ENCODE measurements around the gene RSPH6A. TPM values are rescaled to one million over a fixed set of nuclear protein-coding genes. Genes with fewer than 3 reads are reported as not detected.

RSPH6A gene
- total RNA-seq, 1 experiment from 2014 or later, result 0.21 TPM

DNA sequence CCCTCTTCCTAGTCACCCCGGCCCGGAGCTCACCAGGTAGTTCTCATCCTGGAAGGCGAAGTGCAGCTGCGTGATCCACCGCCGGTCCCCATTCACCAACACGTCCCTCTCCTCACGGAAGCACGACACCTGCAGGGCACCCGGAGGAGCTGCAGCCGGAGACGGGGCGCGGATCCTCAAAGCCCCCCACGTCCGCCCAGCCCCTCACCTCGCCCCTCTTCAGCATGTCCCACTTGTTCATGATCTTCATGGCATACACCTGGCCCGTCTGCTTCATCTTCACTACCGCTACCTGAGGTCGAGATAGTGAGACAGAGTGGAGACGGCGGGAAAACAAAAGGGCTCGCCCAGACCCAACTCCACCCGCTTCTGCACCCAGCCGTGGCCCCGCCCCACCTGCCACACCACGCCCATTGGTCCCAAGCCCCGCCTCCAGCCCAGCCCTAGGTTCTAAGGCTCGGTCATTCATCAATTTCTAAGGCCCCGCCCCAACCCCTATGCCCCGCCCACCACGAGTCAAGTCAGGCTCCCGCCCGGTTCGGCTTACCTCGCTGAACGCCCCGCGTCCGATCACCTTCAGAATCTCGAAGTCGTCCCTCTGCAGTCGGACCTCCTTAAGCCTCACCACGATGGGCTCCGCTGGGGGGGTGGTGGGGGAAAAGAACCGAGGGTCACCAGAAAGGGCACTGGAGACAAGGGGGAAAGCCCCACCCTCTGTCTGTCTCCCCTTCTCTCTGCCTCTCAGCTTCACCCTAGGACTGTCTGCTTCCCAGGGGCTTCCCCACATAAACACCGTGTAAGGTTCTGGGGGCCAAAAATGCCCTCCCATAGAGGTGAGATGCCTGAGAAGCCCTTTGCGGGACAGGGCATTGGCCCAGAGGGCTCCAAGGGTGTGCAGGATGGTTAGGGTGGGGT is 35.6 kb downstream of the RSPH6A start:
- H3K4me1 Mint-ChIP-seq (ENCODE audit: insufficient read depth, unreplicated experiment), result peaks cover 28% of the 10 kb centered on the region
- TF ChIP-seq, protein P1, sequence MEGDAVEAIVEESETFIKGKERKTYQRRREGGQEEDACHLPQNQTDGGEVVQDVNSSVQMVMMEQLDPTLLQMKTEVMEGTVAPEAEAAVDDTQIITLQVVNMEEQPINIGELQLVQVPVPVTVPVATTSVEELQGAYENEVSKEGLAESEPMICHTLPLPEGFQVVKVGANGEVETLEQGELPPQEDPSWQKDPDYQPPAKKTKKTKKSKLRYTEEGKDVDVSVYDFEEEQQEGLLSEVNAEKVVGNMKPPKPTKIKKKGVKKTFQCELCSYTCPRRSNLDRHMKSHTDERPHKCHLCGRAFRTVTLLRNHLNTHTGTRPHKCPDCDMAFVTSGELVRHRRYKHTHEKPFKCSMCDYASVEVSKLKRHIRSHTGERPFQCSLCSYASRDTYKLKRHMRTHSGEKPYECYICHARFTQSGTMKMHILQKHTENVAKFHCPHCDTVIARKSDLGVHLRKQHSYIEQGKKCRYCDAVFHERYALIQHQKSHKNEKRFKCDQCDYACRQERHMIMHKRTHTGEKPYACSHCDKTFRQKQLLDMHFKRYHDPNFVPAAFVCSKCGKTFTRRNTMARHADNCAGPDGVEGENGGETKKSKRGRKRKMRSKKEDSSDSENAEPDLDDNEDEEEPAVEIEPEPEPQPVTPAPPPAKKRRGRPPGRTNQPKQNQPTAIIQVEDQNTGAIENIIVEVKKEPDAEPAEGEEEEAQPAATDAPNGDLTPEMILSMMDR (IDR thresholded peaks at IDR 0.05; ENCODE audit: unreplicated experiment), result peak; percentile 68
- intact Hi-C loops (cut with micrococcal nuclease), result loop anchor here (1.0 kb wide), 1 partner anchor 9 kb away; no protein-coding TSS in a partner anchor
- DNase-seq (ENCODE audit: unreplicated experiment), result peak; percentile 95
- CTCF ChIA-PET, result interaction anchor here (0.6 to 2.2 kb wide), 2 partner anchors 20 to 25 kb away, joined by 3 to 7 read pairs; no protein-coding TSS in a partner anchor
- H3K4me3 Mint-ChIP-seq (ENCODE audit: unreplicated experiment), result peak overlapping the region; percentile 58
- no peak overlapping the region for H3K27ac Mint-ChIP-seq (ENCODE audit: low read depth, unreplicated experiment)
- no peaks in the 10 kb centered on the region for H3K9me3 Mint-ChIP-seq (ENCODE audit: unreplicated experiment)
- H3K36me3 Mint-ChIP-seq (ENCODE audit: insufficient read depth, unreplicated experiment), result peaks cover 35% of the 10 kb centered on the region
- H3K27me3 Mint-ChIP-seq (ENCODE audit: insufficient read depth, unreplicated experiment), result no peaks in the 10 kb centered on the region
- POLR2A ChIA-PET, result interaction anchor here (0.6 to 5.1 kb wide), 5 partner anchors 10 to 75 kb away, joined by 3 to 102 read pairs (median 3); partner anchors contain the start of genes DMWD and SIX5
- no TSS peak for BruUV-seq (replicated peaks)

DNA sequence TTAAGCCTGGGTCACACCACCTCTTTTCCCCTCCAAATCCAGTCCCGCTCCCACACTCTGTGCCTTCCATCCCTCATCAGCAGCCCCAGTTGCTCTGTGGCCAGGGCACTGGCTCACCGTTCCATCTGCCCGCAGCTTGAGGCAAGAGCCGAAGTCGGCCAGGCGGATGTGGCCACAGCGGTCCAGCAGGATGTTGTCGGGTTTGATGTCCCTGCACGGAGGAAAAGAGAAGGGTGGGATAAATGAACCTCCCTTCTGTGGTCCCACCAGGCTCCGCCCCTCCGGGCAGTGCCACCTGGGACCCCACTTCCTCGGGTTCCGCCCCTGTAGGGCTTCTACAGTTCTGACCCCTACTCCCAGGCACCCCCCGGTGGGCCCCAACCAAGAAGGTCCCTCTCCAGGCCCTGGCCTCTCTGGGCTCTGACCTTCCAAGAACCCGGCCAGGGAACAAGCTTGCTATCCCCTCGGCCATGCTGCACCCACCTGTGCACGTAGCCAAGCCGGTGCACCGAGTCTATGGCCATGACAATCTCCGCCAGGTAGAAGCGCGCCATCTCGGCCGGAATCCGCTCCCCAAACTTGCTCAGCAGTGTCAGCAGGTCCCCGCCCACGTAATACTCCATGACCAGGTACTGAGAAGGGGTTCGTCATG is 37.0 kb downstream of the RSPH6A start:
- H3K9me3 Mint-ChIP-seq (ENCODE audit: unreplicated experiment), result no peaks in the 10 kb centered on the region
- no peak overlapping the region for H3K27ac Mint-ChIP-seq (ENCODE audit: low read depth, unreplicated experiment)
- intact Hi-C loops (cut with micrococcal nuclease), result no loop called here
- CTCF ChIA-PET, result interaction anchor here (0.6 to 2.2 kb wide), 2 partner anchors 17 to 21 kb away, joined by 3 to 7 read pairs; no protein-coding TSS in a partner anchor
- H3K4me1 Mint-ChIP-seq (ENCODE audit: insufficient read depth, unreplicated experiment), result peaks cover 19% of the 10 kb centered on the region
- H3K36me3 Mint-ChIP-seq (ENCODE audit: insufficient read depth, unreplicated experiment), result peaks cover 35% of the 10 kb centered on the region
- H3K4me3 Mint-ChIP-seq (ENCODE audit: unreplicated experiment), result no peak overlapping the region
- no peak for DNase-seq (ENCODE audit: unreplicated experiment)
- no peaks in the 10 kb centered on the region for H3K27me3 Mint-ChIP-seq (ENCODE audit: insufficient read depth, unreplicated experiment)
- TF ChIP-seq, protein P1 (IDR thresholded peaks at IDR 0.05; ENCODE audit: unreplicated experiment), result no peak
- POLR2A ChIA-PET, result interaction anchor here (0.6 kb wide), 1 partner anchor 9 kb away, joined by 3 read pairs; no protein-coding TSS in a partner anchor
- BruUV-seq (replicated peaks), result no TSS peak

DNA sequence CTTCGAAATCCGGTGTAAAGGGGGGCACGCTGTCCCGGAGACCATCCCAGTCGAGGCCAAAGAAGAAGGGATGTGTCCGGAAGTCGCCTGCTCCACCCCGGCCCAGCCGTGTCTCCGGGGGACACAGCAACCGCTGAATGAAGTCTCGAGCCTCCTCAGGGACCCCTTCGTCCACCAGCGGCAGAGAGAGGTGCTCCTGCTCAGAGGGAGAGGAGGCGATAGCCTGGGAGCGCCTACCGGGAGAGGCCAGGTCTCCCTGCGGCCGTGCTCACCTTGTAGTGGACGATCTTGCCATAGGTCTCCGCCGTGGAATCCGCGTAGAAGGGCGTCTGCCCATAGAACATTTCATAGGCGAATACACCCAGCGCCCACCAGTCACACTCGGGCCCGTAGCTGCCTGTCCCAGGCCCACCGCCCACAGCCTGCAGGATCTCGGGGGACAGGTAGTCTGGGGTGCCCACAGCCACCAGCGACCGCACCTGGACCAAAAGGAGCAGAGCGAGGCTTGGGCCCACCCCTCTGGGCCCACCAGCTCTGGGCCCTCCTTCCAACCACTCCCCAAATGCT is 37.6 kb downstream of the RSPH6A start:
- ChIA-PET CTCF (interaction anchor here (0.6 to 2.2 kb wide), 2 partner anchors 17 to 22 kb away, joined by 3 to 7 read pairs; no protein-coding TSS in a partner anchor), POLR2A (interaction anchor here (0.6 kb wide), 1 partner anchor 9 kb away, joined by 3 read pairs; no protein-coding TSS in a partner anchor)
- no peak for DNase-seq (ENCODE audit: unreplicated experiment)
- TF ChIP-seq, protein P1 (IDR thresholded peaks at IDR 0.05; ENCODE audit: unreplicated experiment), result no peak
- H3K27me3 Mint-ChIP-seq (ENCODE audit: insufficient read depth, unreplicated experiment), result no peaks in the 10 kb centered on the region
- H3K4me1 Mint-ChIP-seq (ENCODE audit: insufficient read depth, unreplicated experiment), result peaks cover 17% of the 10 kb centered on the region
- H3K36me3 Mint-ChIP-seq (ENCODE audit: insufficient read depth, unreplicated experiment), result peaks cover 35% of the 10 kb centered on the region
- BruUV-seq (replicated peaks), result no TSS peak
- intact Hi-C loops (cut with micrococcal nuclease), result no loop called here
- H3K27ac Mint-ChIP-seq (ENCODE audit: low read depth, unreplicated experiment), result no peak overlapping the region
- H3K9me3 Mint-ChIP-seq (ENCODE audit: unreplicated experiment), result no peaks in the 10 kb centered on the region
- no peak overlapping the region for H3K4me3 Mint-ChIP-seq (ENCODE audit: unreplicated experiment)

All from MCF 10A (cell line).